EH (cell line): ENCODE data around the gene SNPH.

Experiments
- DNase-seq: peaks from one replicate; pipeline ENCODE4 v3.0.0-alpha.2; 2015; ENCODE audit warnings: low read depth

The SNPH gene

GRCh38 chr20:1325173-1326030, 59.3 kb downstream of the SNPH start:
- DNase-seq: peak; percentile 98

DNA sequence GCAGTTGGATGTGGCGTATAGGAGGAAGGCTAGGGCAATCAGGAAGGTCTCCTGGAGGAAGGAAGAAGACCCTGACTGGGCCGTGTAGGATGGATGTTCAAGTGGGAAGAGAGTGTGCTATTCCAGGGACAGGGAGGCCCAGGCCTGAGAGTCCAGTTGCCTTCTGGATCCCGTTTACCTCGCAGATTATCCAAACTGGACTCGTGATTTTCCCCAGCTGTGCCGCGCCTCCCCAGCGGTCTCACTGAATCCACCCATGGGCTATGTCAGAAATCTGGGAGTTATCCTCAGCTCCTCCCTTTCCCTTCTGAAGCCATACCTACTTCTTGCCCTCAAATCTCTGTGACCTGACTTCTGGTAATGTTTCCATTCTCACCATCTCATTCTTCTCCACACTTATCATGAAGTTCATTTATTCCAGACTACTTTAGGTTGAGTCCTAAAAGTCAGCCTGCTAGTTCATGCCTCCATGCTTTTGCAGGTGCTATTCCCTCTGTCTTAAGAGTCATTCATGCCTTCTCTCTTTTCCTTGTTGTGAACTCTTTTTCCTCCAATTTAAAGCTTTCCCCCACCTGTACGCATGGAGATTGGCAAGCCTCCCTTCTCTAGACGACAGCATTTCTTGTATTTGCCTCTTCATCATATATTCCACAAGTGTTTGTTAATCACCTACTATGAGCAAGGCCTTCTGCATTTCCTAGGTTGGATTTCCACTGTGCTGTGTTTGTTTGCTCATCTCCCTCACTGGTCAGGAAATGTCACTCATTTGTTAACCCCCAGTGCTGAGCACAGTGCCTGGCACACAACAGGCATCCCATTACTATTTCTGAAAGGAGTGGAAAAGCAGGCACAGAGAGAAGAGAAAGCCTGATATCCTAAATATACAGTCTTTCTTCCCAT, 60.2 kb downstream of the SNPH start:
- peak; percentile 47 for DNase-seq

DNA sequence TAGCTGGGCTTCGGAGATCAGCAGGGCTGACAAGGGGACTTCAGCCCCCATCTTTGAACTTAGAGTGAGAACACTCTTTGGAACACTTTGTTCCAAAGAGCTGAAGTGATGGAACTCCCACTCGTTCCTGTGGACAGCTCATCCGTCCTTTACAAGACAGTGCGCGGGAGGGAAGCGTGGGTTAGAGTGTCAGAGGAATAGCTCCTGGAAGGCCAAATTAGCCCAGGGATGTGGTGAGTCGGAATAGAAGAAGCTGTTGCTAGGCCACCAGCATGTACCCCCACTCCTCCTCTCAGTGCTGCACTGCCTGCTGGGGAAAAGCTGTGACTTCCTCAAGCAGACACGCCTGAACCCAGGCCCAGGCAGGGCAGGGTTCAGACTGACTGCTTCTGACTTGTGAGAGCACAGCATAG, 61.2 kb downstream of the SNPH start:
- peak; percentile 61 for DNase-seq

- DNase-seq: no peak
These were observed 62.0 kb downstream of the SNPH start for GRCh38 chr20:1327827-1328679.

DNA sequence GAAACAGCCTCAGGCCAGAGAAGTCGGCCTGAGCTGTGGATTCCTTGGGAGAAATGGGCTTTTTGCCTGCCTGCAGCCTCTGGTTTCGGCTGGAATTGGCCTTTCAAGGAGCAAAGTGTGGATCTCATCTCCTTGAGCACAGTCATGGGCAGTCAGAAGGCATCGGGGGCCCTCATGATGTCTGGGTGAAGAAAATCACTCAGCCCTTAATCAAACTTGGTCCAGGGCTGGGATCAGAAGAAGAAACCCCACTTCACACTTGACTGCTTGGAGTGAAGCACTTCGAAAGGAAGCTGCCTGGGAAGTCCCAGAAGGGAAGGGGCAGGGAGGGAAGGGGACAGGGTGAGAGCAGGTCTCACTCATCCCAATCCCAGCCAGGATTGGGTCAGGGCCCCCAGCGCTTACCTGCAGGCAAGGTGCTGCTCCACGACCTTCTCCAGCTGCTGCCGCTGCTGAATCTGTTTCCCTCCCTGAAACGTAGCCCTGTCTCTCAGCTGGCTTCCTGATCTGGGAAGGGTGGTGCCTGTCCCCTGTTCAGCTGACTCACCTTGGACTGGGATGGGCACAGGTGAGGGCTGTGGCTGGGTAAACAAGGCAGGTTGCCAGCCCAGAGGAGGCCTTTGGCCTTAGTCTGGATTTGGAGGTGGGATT, 62.7 kb downstream of the SNPH start, which contains the start of gene SDCBP2:
Gene SDCBP2, minus strand, starts transcription at position 460 of the 651 bp plus-strand sequence. CDS start 8,723 bp downstream, outside the sequence.
- DNase-seq: no peak

- no peak for DNase-seq
These were observed 64.2 kb downstream of the SNPH start for GRCh38 chr20:1330075-1330830.

GRCh38 chr20:1331101-1331500, 65.0 kb downstream of the SNPH start:
- DNase-seq: no peak

- no peak for DNase-seq
These were observed 65.8 kb downstream of the SNPH start for GRCh38 chr20:1331801-1332453.

- no peak for DNase-seq
These were observed 66.7 kb downstream of the SNPH start for GRCh38 chr20:1332749-1333300.

DNA sequence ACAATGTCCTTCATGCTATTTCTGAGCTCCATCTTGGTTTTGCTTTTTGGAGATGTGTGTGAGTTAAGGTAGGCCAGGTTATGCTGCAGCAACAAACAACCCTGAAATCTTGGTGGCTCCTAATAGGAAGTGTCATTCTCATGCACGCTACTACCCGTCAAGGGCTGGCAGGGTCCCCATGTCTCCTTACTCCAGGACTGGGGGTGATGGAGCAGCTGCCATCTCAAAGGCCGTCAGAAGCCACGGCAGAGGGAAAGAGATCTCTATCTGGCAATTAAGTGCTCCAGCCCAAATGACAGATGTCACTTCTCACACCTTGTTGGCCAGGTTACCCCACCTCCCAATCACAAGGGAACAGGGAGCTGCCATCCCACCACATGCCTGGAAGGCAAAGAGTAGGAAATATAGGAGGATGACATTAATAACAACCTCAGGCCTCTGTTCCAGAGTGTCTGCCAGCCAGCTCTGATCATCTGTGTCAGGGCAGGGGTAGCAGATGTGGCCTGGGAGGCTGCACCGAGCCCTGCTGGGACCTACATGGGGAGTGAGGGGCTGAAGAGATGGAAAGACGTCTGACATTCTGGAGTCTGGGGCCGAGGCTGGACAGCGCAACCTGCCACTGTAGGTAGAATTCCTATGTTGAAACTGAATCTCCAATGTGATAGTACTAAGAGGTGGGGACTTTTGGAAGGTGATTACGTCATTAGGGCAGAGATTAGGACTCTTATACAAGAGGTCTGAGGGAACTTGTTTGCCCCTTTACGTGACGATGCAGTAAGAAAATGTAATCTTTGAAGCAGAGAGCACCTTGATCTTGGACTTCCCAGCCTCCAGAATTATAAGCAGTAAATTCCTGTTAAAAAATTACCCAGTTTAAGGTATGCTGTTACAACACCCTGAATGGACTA, 67.6 kb downstream of the SNPH start:
- DNase-seq: no peak

DNA sequence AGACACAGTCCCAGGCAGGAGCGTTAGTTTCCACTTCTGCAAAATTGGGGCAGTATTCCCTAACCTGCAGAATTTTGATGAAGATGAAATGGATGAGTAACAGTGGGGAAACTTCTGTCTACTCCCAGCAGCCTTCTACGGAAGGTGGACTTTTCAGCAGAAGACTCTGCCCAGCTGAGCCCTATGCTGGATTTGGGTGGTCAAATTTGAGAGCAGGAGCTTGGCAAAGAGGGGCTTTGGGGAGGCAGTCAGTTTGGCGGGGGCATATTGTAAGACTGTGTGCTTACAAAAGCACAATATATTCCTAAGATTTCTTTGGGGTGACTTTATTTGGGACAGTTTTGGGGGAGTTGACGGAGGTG, 68.3 kb downstream of the SNPH start:
- DNase-seq: no peak

- DNase-seq: no peak
These were observed 68.7 kb downstream of the SNPH start for GRCh38 chr20:1334761-1335160.

DNA sequence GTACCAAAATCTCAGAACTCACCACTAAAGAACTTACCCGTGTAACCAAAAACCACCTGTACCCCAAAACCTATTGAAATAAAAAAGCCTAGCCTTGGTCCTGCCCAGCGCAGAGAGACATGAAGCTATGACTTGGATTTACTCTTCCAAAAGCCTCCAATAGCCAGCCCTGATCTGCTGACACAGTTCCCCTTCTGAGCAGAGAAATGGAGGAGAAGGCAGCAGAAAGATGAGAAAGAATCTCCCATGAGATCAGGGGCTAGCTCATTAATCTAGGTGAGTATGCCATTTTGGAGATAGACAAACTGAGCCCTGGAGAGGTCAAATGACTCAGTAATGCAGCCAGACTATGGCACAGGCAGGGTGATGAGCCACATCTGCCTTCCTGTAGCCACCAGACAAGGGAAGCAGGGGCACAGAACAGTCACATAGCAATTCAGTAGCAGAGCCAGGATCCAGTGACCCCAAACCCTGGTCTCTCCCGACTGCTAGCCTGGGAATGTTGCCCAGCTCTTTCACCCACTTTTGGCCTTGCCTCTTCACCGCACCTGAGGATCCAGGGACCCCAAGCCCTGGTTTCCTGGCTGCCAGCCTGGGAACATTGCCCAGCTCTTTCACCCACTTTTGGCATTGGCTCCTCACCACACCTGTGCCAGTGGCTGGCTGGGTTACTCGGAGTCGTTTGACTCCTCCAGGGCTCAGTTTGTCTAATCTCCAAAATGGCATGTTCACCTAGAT, 70.0 kb downstream of the SNPH start:
- DNase-seq: no peak

DNA sequence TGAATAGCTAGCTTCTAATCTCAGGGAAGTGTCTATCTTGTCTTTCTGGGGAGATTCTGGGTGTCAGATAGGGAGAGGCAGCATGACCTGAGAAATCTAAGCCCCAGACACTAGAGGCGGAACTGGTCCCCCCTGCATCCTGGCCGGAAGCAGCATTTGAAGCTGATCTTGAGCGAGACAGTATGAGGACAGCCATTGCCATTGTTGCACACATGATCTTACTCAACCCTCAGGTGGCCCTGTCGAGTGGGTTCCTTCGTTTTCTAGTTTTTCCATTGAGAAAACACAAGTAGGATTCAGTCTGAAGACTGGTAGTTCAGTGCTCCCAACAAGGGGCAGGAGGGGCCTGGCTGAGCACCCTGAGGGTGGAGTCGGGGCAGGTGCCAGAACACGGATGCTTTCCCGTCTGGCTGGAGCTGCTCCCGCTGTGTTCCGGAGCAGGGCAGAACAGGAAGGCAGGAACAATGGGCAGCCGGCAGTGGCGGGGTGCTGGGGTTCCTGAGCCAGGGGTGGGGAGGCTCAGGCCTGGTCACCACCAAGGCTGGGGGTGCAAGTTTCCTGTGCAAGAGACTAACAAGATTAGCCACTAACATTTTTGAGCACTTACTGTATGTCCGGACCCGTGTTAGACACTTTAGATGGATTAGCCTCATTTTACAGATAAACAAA, 70.7 kb downstream of the SNPH start:
- no peak for DNase-seq

DNA sequence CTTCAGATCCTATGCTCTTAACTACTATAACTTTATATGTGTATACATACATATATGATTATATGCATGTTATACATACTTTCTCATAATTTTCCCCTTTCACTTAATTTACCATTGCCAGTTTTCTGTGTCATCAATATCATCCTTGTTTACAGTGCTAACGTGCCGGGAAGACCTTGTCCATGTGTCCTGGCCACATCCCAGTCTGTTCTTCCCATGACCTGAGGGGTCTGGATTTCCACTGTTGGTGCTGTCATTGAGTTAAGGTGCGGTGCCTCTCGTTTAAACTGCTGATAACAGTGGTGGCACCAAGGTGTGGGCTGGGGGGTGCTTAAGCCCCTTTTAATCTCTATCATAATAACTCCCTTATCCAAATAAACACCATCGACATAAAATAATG, 71.3 kb downstream of the SNPH start:
- DNase-seq: no peak

- DNase-seq: no peak
These were observed 72.0 kb downstream of the SNPH start for GRCh38 chr20:1338096-1338495.

DNA sequence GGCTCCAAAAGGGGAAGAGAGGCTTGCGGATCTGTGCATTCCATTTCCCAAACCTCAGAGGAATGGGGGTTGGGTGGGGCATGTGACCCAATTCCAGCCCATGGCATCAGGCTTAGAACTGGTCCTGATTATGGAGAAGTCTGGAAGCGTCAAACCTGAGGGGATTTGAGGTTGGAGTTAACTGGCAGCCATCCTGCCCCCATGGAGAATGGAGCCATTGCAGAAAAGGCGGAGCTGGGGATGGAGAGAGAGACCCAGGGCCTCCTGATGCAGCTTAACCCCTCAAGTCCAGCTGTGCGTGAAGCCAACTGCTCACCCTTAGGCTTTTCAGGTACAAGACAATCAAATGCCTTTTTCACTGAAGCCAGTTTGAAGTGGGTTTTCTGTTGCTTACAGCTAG, 72.7 kb downstream of the SNPH start:
- DNase-seq: no peak
